GM12878 (cell line): ENCODE data around the gene KLF3. TPM values are rescaled to one million over a fixed set of nuclear protein-coding genes. Genes with fewer than 3 reads are reported as not detected.

Source experiments
- ATAC-seq: fragments of 200-7000 bp; cut with Tn5 transposase; 3 replicates; pipeline ENCODE4 v1.9.1; 2020; ENCODE audit warnings: mild to moderate bottlenecking, moderate library complexity
- BruUV-seq: library from RNA; stranded (reverse); fragments of 400-500 nt; replicated peaks from 2 replicates; lab custom pipeline; 2021; lab: Mats Ljungman, UMichigan
- CTCF ChIA-PET: fragments of 300-600 bp; sonication (Branson Sonifier 250); formaldehyde crosslinking; extraction: SDS; loops from one replicate; lab custom pipeline; 2021; ENCODE audit warnings: inconsistent platforms; lab: Yijun Ruan, JAX
- POLR2A ChIA-PET: fragments of 350-600 bp; formaldehyde crosslinking; extraction: SDS; loops from one replicate; lab custom pipeline; 2021; ENCODE audit warnings: inconsistent platforms; lab: Charles Lee
- RAD21 ChIA-PET: fragments of 300-600 bp; sonication (Branson Sonifier 250); formaldehyde crosslinking; loops from one replicate; lab custom pipeline; 2023; ENCODE audit warnings: antibody characterized with exemption; ENCODE audit not compliant: unreplicated experiment; lab: Charles Lee
- SMC1A ChIA-PET: fragments of 300-600 bp; sonication (Branson Sonifier 250); formaldehyde crosslinking; loops from one replicate; lab custom pipeline; 2023; ENCODE audit not compliant: unreplicated experiment, uncharacterized antibody; lab: Charles Lee
- DNase-seq: peaks from one replicate; pipeline ENCODE4 v3.0.0-alpha.2; 2011; ENCODE audit warnings: low read depth, low spot score
- FAIRE-seq: peaks from 3 replicates; lab custom pipeline; 2011; peaks lifted over from hg19 to GRCh38; lab: Jason Lieb, UNC
- H2AFZ ChIP-seq: 2 replicates; pipeline ENCODE4 v1.6.0; 2011; ENCODE audit warnings: low read depth, low read length, control low read depth; ENCODE audit not compliant: control insufficient read depth
- H3K27ac ChIP-seq: 2 replicates; pipeline ENCODE4 v1.5.1; 2011; ENCODE audit warnings: control low read depth; ENCODE audit not compliant: control insufficient read depth, insufficient read depth
- H3K27me3 ChIP-seq, 2 experiments: replicated peaks in 1 of 2; 2 replicates each; pipeline versions ENCODE4 v1.6.0 to v1.6.1; 2011; ENCODE audit warnings: low read length in 1 of 2; ENCODE audit not compliant: control insufficient read depth in 2 of 2, insufficient read depth in 2 of 2
- H3K36me3 ChIP-seq, 2 experiments: 2 replicates each; pipeline ENCODE4 v1.5.1; 2011; ENCODE audit warnings: low read length in 1 of 2; ENCODE audit not compliant: control insufficient read depth in 2 of 2, insufficient read depth in 2 of 2
- H3K4me1 ChIP-seq: 2 replicates; pipeline ENCODE4 v1.6.1; 2011; ENCODE audit warnings: mild to moderate bottlenecking, low read length, moderate library complexity, mixed read lengths; ENCODE audit not compliant: control insufficient read depth, insufficient read depth
- H3K4me2 ChIP-seq: 2 replicates; pipeline ENCODE4 v1.6.0; 2011; ENCODE audit warnings: control low read depth; ENCODE audit not compliant: control insufficient read depth, insufficient read depth
- H3K4me3 ChIP-seq: fragments of 200-600 bp; sonication (generic); 2 replicates; pipeline ENCODE4 v1.5.1; 2016
- H3K79me2 ChIP-seq: 2 replicates; pipeline ENCODE4 v1.6.0; 2011; ENCODE audit warnings: low read length; ENCODE audit not compliant: control insufficient read depth, insufficient read depth
- H3K9ac ChIP-seq: 2 replicates; pipeline ENCODE4 v1.8.0; 2011; ENCODE audit warnings: low read length, control low read depth, mixed read lengths; ENCODE audit not compliant: control insufficient read depth, insufficient read depth
- H3K9me3 ChIP-seq: replicated peaks from 3 replicates; pipeline ENCODE4 v1.5.1; 2011; ENCODE audit warnings: mild to moderate bottlenecking, low read length; ENCODE audit not compliant: control insufficient read depth, insufficient read depth
- H4K20me1 ChIP-seq: 2 replicates; pipeline ENCODE4 v1.6.0; 2011; ENCODE audit not compliant: control insufficient read depth, insufficient read depth
- ATF3 ChIP-seq: IDR thresholded peaks from 2 replicates; pipeline ENCODE4 v1.6.1; 2011; ENCODE audit warnings: low read depth, mild to moderate bottlenecking, low read length, moderate library complexity, borderline replicate concordance; ENCODE audit errors: extremely low read depth
- DPF2 ChIP-seq: fragments of 450-650 bp; IDR thresholded peaks from 2 replicates; pipeline ENCODE4 v1.6.1; 2017; ENCODE audit warnings: mild to moderate bottlenecking
- HCFC1 ChIP-seq: fragments of 150-350 bp; IDR thresholded peaks from 2 replicates; pipeline ENCODE4 v1.6.1; 2014; ENCODE audit warnings: low read length
- HSF1 ChIP-seq: fragments of 150-350 bp; IDR thresholded peaks from 2 replicates; pipeline ENCODE4 v1.6.1; 2014; ENCODE audit warnings: mild to moderate bottlenecking, low read depth, low read length
- RELA ChIP-seq: fragments of 450-650 bp; IDR thresholded peaks from 2 replicates; pipeline ENCODE4 v1.8.0; 2014; ENCODE audit warnings: borderline replicate concordance; ENCODE audit not compliant: partially characterized antibody
- ZNF217 ChIP-seq: fragments of 450-650 bp; IDR thresholded peaks from 2 replicates; pipeline ENCODE4 v1.6.1; 2017; ENCODE audit warnings: antibody characterized with exemption, mild to moderate bottlenecking
- ZNF687 ChIP-seq: fragments of 450-650 bp; IDR thresholded peaks from 2 replicates; pipeline ENCODE4 v1.6.1; 2017; ENCODE audit warnings: mild to moderate bottlenecking, moderate library complexity
- WGBS: methylation state at CpG from one replicate; pipeline ENCODE4 v1.1.6; 2016; ENCODE audit warnings: low lambda C conversion rate; ENCODE audit not compliant: insufficient replicate concordance, insufficient coverage; ENCODE audit errors: missing lambda C conversion rate; 5-methylcytosine and 5-hydroxymethylcytosine counted together
- in situ Hi-C: fragments of 300-500 bp; cut with MboI; formaldehyde crosslinking; loops from 9 replicates; pipeline ENCODE4 v1.14.3; 2018; ENCODE audit warnings: mixed read lengths
- intact Hi-C: fragments of 100-400 bp; cut with micrococcal nuclease; formaldehyde crosslinking; loops from one replicate; pipeline ENCODE4 v1.14.2; 2022; ENCODE audit not compliant: unreplicated experiment
- polyA plus RNA-seq, 11 experiments: library from polyadenylated mRNA; depleted of rRNA in 4 of 11; unstranded in 6 of 11; stranded (reverse) in 5 of 11; fragments of >200 nt; fragmentation: Nextera tagmentation in 4 of 11; fragmentation: Illumina TruSeq in 1 of 11; extraction: Ambion mirVana in 4 of 11; extraction: Trizol in 1 of 11; gene quantifications; 1 replicate in 1 of 11; 2 replicates in 10 of 11; pipeline versions ENCODE4 v1.2.1 to v1.2.3, GENCODE V29; 2011 to 2016; ENCODE audit warnings: inconsistent platforms in 2 of 11, missing spikeins in 2 of 11, low read depth in 1 of 11
- total RNA-seq, 4 experiments: library from RNA; depleted of rRNA in 3 of 4; stranded (reverse); fragments of >200 nt in 3 of 4; fragmentation: Illumina TruSeq in 1 of 4; extraction: Trizol in 1 of 4; gene quantifications; 2 replicates each; pipeline versions ENCODE4 v1.2.1 to v1.2.3, GENCODE V29; 2013 to 2021

Gene KLF3
- total and polyA plus RNA-seq, 10 of the 15 experiments (the other 5 are each of a cell fraction or from before 2014, with no cell fraction given), result 1.4 to 5.8 (median 2.1) TPM

- no peak overlapping the region for H3K4me2 ChIP-seq
- SMC1A ChIA-PET, result no interaction called here
- ATAC-seq, result no peak
Observed at GRCh38 chr4:38717604-38718003, 53.6 kb downstream of the KLF3 start.

More at GRCh38 chr4:38717604-38718003, 53.6 kb downstream of the KLF3 start:
- no TSS peak for BruUV-seq
- H3K9me3 ChIP-seq, result no peaks in the 10 kb centered on the region; the same call in 2 of the 3 replicates
- DNase-seq, result no peak
- H3K79me2 ChIP-seq, result no peaks in the 10 kb centered on the region
- no peaks in the 10 kb centered on the region for H3K36me3 ChIP-seq
- CTCF ChIA-PET, result no interaction called here
- no peak overlapping the region for H2AFZ ChIP-seq
- no peaks in the 10 kb centered on the region for H4K20me1 ChIP-seq
- no peak overlapping the region for H3K4me3 ChIP-seq
- no peak for FAIRE-seq
- 42% methylated on average over 5 of the region's 5 CpGs for WGBS
- in situ Hi-C loops, result no loop called here
- peaks cover 3% of the 10 kb centered on the region for H3K4me1 ChIP-seq
- no peak for TF ChIP-seq HSF1
- TF ChIP-seq ZNF217, result no peak
- no peak for TF ChIP-seq HCFC1
- no peak for TF ChIP-seq DPF2
- TF ChIP-seq ATF3, result no peak
- TF ChIP-seq RELA, result no peak
- TF ChIP-seq ZNF687, result no peak
- TF ChIP-seq, all 136 proteins: peak for 0
- no peak overlapping the region for H3K9ac ChIP-seq
- ChIA-PET RAD21 (no interaction called here), POLR2A (no interaction called here)
- intact Hi-C loops, result no loop called here
- no peaks in the 10 kb centered on the region for H3K27me3 ChIP-seq
- H3K27ac ChIP-seq, result no peak overlapping the region
